Adipose tissue (tissue), 3 donors: Measurements from ENCODE around the gene C1QTNF5. TPM values are rescaled to one million over a fixed set of nuclear protein-coding genes. Genes with fewer than 3 reads are reported as not detected.
A peak's percentile ranks its signal among the peaks of the same experiment; 100 is the strongest.
"Not testable (repeated sequence)": the region's sequence is repeated elsewhere in the genome, so short reads cannot be mapped to it uniquely, and the experiment has no call there.

Experiments
- H3K27ac ChIP-seq: one replicate; pipeline ENCODE4 v1.5.1; 2013; ENCODE audit warnings: low read depth, low read length
- WGBS, 3 donors: extraction: QIAGEN DNeasy Blood & Tissue Kit; methylation state at CpG; one replicate each; pipeline ENCODE4 v1.1.7; 2013; 5-methylcytosine and 5-hydroxymethylcytosine counted together
- polyA plus RNA-seq, 3 donors: library from polyadenylated mRNA; stranded (reverse); fragments of 200-250 nt; gene quantifications; one replicate each; pipeline ENCODE4 v1.2.3, GENCODE V29; 2013
- donor health status: healthy with polysubstance abuse.
- donor health status: Bipolar disorder and iron deficiency.
- donor health status: healthy.

Gene C1QTNF5
- polyA plus RNA-seq = 10 to 100 TPM; 13.1 to 45.3 (median 26.5) TPM

DNA sequence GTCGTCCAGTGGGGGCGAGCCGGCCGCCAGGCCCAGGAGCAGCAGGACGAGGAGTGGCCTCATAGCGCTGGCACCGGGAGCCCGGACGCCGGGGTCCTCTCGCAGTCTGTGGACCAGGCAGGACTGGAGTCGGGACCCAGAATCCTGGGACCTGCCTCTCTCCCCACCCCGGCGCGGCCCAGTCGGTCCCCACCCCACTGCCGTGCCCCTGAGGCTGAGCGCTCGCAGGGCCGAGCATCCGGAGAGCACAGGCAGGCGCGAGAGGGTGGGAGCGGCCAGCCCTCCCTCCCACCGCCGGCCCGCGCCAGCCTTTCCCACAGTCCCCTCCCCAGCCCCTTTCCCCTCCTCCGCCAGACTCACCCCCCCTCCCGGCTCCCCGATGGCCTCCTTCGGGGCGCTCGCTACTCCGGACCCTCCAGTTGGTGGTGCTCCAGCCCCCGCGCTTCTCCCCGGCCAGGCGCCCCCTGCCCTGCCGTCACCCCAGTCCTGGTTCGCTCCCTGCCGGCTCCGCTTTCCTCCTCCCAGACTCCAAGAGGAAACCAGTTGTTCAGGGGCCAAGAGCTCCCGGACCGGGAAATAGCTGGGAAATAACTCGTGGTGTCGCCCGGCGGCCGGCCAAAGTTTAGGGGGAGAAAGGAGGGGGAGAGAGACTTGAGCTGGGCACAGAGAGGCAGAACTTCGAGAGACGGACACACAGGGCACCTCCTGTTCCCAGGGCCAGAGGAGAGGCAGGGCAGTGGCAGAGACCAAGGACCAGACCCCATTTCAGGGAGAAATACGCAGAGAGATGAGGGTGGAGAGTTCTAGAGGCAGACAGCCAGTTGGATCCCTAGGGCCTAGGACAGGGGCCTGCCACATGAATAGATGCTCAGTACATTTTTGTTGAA lies at the start of gene C1QTNF5:
C1QTNF5 (minus strand) TSS at position 549 of the 887 bp plus-strand sequence; CDS start at position 63, 486 bp downstream.
- H3K27ac ChIP-seq = peak within 1 kb of the TSS; percentile 78
- 3 to 18% (median 3%) methylated on average over 37 to 53 of the region's 53 CpGs for WGBS, 3 donors

- WGBS, 3 donors = 74 to 84% (median 74%) methylated on average over 5 of the region's 5 CpGs
- no peak overlapping the region for H3K27ac ChIP-seq
These were observed 49.0 kb upstream of the C1QTNF5 start for GRCh38 chr11:119389611-119390254.

- 85 to 90% (median 90%) methylated on average over 7 of the region's 7 CpGs for WGBS, 3 donors
These were observed 47.4 kb upstream of the C1QTNF5 start for GRCh38 chr11:119388103-119388502.

DNA sequence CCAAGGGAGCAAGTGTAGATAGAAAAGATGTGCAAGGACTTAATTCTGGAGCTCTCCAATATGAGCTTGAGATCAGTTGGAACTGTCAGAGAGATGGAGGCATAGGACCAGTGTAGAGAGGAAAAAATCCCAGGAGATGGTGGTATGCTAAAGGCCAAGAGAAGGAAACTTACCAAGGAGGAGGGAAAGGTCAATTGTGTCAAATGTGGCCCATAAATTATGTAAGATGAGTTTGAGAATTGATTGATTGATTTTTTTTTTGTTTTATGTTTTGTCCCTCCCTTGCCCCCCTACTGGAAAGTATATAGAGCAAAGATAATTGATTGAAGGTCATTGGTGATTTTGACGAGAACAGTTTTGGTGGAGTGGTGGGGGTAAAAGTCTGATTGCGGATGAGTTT lies 43.6 kb upstream of the C1QTNF5 start:
- no peak overlapping the region for H3K27ac ChIP-seq
- 70 to 94% (median 90%) methylated on average over 2 of the region's 2 CpGs for WGBS, 3 donors

More at GRCh38 chr11:119388103-119388502, 47.4 kb upstream of the C1QTNF5 start:
- H3K27ac ChIP-seq = no peak overlapping the region

GRCh38 chr11:119382513-119382912 lies 41.8 kb upstream of the C1QTNF5 start:
- H3K27ac ChIP-seq = not testable (repeated sequence)
- WGBS, 3 donors = 85 to 88% (median 87%) methylated on average over 14 of the region's 14 CpGs

DNA sequence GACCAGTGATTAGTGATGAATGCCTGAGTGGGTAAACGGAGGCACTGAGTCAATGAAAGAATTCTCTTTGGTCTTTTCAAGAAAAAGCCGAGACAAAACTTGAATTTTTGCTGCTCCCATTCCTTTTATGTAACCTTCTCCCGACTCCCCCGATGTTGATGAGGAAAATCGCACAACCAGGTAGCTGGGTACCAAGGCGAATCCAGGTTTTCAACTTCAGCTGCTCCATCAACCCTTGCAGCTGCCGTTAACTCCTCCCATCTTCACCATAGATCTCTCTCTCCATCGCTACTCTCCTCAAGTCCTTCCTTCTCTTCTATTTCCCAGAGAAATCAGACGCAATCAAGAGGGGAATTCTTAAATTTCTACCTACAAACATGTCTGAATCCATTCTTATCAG lies 41.4 kb upstream of the C1QTNF5 start:
- 8 to 10% (median 10%) methylated on average over 9 of the region's 9 CpGs for WGBS, 3 donors
- no peak overlapping the region for H3K27ac ChIP-seq

DNA sequence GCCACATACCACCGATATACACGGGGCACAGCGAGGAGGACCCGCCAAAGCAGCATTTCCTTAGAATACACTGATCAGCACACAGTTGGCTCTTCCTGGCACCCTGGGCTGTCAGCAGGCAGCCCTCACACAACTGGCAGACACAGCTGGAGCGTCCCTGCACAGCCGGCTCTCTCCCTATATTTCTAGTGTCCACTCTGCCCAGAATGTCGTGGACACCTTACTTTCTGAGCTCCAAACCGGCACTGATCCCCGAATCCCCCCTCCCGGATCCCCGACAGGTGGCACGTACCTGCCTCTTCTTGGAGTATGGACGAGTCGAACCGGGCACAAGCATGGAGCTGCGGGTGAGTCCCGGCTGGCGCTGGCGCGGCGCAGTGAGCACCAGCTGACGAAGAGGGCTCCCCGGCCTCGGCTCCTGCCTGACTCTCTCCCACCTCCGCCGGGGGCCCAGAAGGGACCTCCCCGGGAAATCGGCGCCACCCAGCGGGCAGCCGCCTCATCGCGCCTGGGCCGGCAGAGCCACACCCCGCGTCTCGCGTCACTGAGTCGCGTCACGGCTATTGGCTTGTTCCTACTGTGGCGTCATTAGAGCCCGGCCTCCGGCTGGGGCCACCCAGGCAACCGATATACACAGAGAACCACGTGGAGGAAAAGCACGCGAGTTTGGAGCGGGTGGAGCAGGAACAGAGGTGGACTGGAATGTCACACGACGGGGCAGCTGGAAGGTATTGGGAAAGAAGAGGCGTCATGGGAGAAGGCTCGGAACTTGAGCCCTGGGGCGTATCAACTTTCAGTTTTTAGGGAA lies 40.7 kb upstream of the C1QTNF5 start, which contains the start of gene USP2:
USP2 (minus strand) TSS at position 510 of the 808 bp plus-strand sequence. CDS start 8,210 bp downstream, outside the sequence.
- WGBS, 3 donors = 0 to 1% (median 0%) methylated on average over 52 to 54 of the region's 54 CpGs
- H3K27ac ChIP-seq = peak within 1 kb of the TSS; percentile 31

GRCh38 chr11:119380827-119381180 lies 40.1 kb upstream of the C1QTNF5 start:
- no peak overlapping the region for H3K27ac ChIP-seq
- WGBS, 3 donors = 3 to 16% (median 12%) methylated on average over 10 of the region's 10 CpGs

DNA sequence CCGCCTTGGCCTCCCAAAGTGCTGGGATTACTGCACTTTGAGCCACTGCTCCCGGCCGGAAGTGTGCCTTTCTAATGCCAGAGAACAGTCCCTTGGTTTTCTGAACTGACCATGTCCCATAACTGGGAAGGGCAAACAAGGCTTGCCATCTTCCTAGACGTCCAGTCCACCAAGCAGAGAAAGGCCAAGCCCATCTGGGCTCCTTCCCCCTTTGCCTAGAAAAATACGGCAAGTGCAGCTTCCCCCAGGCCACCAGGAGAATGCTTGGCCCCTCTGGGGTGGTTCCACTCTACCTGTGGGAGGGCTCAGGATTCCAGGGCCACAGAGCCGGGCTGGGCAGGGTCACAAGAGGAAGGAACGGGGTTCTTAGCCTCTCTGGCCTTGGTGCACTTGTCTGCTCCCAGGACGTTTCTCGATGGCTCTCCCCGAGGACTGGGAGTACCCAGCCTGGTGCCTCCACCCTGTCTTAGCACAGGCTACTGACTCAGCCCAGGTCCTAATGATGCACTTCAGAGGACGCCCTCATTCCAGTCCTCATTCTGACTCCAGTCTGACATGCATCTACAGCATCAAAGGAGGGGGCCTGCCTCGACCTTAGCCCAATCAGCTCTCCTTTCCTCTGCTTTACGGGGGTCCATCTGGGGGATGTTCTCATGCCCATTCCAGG lies 39.6 kb upstream of the C1QTNF5 start:
- no peak overlapping the region for H3K27ac ChIP-seq
- WGBS, 3 donors = 70 to 78% (median 74%) methylated on average over 13 of the region's 13 CpGs

- WGBS, 3 donors = 40 to 83% (median 71%) methylated on average over 10 of the region's 10 CpGs
These were observed 38.3 kb upstream of the C1QTNF5 start for GRCh38 chr11:119378851-119379465.

DNA sequence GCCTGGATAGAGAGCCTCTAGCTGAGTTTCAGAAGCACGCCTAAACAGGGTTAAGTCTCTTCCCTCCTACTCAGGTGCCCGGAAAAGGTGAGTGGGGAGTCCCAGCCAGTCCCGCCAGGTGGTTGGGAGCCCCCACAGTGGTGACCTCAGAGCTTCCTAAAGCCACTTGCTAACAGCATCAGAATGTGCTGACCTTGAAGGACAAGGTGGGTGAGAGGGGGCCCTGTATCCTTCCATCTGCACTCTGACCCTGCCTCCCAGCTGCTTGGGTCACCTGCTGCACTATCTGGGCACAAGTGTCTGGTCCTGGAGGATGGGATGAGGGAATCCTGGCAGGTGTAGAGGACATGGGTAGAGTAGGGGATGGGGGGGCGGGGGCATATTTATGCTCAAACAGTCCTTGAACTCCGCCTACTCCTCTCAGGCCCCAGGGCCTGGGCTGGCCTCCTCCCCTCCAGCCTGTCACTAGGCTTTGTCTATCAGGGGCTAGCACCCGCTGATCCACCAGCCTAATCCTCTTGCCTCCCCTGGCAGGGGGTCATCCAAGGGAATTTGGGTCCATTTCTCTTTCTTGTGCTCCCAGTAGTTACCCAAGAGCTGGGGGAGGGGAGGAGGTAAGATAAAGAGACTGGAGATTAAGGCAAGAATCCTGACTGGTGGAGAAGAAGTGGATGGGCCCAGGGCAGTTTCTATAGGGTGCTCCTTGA lies 37.4 kb upstream of the C1QTNF5 start:
- WGBS, 3 donors = 73 to 85% (median 75%) methylated on average over 6 of the region's 6 CpGs
- H3K27ac ChIP-seq = no peak overlapping the region

More at GRCh38 chr11:119378851-119379465, 38.3 kb upstream of the C1QTNF5 start:
- H3K27ac ChIP-seq = peak overlapping the region; percentile 44

GRCh38 chr11:119377112-119377901 lies 36.6 kb upstream of the C1QTNF5 start:
- WGBS, 3 donors = 56 to 66% (median 63%) methylated on average over 12 of the region's 12 CpGs
- H3K27ac ChIP-seq = no peak overlapping the region

DNA sequence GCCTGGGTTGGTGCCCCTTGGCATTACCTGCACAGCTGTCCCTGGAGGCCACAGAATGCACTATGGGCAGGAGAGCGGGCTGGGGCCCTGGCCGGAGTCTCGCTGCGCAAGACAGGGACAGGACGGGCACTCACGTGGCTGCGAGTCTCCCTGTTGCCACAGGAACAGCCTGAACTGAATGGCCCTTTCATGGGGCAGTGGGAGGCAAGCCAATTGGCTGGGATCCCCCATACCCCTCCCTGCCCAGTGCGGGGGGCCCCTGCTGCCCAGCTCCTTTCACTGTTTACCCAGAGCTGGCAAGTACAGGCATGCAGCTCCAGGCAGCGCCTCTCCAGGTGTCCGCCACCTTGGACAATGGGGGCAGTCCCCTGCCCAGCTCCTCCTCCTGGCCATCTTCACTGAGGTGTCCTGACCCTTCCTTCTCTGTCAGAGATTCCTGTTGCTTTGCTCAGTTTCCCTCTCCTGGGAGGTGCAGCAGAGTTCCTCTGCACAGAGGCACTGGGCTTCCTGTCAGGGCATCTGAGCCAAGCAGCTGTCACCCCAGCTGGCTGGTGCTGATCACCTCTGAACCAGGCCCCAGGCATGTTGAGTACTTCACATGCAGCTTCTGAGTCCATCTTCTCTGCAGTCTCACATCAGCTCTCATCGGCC lies 35.6 kb upstream of the C1QTNF5 start:
- WGBS, 3 donors = 42 to 80% (median 72%) methylated on average over 11 of the region's 11 CpGs
- peak overlapping the region; percentile 28 for H3K27ac ChIP-seq

- WGBS, 3 donors = 54 to 66% (median 62%) methylated on average over 14 of the region's 14 CpGs
- peak overlapping the region; percentile 28 for H3K27ac ChIP-seq
These were observed 34.9 kb upstream of the C1QTNF5 start for GRCh38 chr11:119375337-119376196.
